Measurements from ENCODE around the gene TMEM44. TPM values are rescaled to one million over a fixed set of nuclear protein-coding genes. Genes with fewer than 3 reads are reported as not detected.
A peak's percentile ranks its signal among the peaks of the same experiment; 100 is the strongest.

Gene TMEM44, protein sequence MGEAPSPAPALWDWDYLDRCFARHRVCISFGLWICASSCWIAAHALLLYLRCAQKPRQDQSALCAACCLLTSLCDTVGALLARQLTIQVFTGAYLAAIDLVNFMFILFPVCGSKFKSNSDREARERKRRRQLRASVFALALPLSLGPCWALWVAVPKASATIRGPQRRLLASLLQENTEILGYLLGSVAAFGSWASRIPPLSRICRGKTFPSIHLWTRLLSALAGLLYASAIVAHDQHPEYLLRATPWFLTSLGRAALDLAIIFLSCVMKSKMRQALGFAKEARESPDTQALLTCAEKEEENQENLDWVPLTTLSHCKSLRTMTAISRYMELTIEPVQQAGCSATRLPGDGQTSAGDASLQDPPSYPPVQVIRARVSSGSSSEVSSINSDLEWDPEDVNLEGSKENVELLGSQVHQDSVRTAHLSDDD
- 1 to 10 TPM; 4.7 to 8.5 TPM for total RNA-seq

DNA sequence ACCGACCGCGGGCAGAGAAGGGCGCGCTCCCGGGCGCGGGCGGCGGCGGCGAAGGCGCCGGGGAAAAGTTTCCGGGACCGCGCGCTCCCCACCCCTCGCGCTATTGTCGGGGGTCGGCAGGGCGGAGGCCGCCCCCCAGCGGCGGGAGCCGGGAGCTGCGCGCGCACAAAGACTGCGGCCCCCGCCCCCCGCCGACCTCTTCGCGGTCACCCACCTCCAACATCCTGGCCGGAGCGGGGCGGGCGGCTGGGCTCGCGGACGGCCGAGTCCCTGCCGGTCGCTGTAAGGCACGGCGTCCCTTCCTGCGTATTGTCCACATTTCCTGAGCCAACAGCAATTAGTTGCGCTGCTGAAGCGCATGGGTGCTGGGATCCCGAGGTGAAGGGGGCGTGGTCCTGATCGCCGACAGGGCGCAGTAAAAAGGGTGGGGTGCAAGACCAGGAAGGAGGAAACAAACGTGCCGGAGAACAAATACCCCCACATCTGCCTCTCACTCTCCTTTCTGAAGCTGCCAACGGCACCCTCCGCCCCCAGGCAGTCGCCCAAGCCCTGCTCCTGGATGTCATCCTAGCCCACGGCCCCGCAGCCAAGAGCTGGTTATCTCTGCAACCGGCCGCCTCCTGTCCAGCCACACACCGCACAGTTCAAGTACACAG, at the start of gene TMEM44:
Gene TMEM44, minus strand, starts transcription at position 71 of the 656 bp plus-strand sequence. CDS start 204 bp downstream, outside the sequence.
- DNase-seq (ENCODE audit: low spot score): peak; percentile 67
- Mint-ChIP-seq H3K27ac (no peak within 1 kb of the TSS), H3K27me3 (no peaks in the 10 kb centered on the region), H3K36me3 (no peaks in the 10 kb centered on the region), H3K9me3 (no peaks in the 10 kb centered on the region), H3K4me3 (peak within 1 kb of the TSS; percentile 84), H3K4me1 (ENCODE audit: low read depth in 2 of 2) (peaks cover 4 to 6% of the 10 kb centered on the region in 2 donors)
- peak; percentile 90 to 92 for ATAC-seq

DNA sequence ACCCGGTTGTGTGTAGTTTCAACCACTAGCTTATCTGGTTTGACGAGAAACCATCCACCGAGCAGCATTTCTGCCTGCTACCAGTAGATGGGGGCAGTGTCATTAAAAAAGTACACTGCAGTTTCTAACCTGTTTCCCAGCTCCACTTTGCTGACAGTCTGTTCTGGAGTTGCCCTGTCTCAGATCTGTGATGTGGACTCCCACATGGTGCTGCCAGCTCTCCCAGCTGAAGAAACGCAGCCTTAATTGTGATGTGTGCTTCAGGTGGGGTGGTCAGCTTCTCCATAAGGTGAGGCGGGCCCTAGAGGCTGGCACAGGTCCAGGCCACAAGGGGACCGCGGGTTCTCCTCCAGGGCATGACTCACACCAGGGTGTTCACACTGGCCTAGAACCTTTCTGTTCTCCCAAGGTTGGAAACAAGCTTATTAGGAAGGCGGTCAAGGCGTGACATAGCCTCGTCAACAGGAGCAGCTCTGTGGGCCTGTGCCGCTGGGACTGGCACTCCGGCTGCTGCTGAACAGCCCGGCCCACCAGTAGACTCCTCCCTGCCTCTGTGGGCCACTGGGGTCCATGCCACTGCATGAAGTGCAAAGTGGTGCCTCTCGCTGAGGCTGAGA, 49.6 kb upstream of the TMEM44 start:
- H3K27ac Mint-ChIP-seq: peak overlapping the region in 1 of 2 donors; percentile 56
- ATAC-seq (peak; percentile 65 to 68), DNase-seq (ENCODE audit: low spot score) (peak; percentile 80)
- no peak overlapping the region for H3K4me3 Mint-ChIP-seq
- peaks cover 0 to 2% of the 10 kb centered on the region in 2 donors for H3K27me3 Mint-ChIP-seq
- H3K4me1 Mint-ChIP-seq (ENCODE audit: low read depth in 2 of 2): peaks cover 33 to 42% of the 10 kb centered on the region in 2 donors
- no peaks in the 10 kb centered on the region for H3K36me3 Mint-ChIP-seq
- H3K9me3 Mint-ChIP-seq: no peaks in the 10 kb centered on the region

DNA sequence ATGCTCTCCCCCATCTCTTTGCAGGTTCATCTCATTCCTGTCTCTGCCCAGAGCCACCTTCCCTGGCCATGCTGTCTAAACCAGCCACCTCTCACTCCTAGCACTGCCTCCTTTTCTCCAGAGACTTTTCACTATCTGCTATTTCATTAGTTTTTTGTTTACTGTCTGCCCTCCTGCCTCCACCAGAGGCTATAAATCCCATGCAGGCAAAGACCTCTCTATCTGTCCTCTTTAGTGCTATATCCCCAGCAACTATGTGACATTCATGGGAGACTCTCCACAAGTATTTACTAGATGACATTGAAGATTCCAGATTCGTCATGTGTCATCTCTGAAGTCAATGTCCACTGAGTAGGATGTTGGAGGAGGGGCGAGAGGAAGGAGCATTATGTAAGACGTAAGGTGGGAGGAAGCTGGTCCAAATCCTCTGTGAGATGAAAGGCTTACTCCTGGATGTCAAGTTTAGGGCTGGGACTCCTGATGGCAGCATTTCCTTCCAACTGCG, 49.0 kb upstream of the TMEM44 start:
- H3K4me1 Mint-ChIP-seq (ENCODE audit: low read depth in 2 of 2): peaks cover 31 to 39% of the 10 kb centered on the region in 2 donors
- H3K4me3 Mint-ChIP-seq: no peak overlapping the region
- DNase-seq (ENCODE audit: low spot score): no peak
- H3K27me3 Mint-ChIP-seq: peaks cover 0 to 2% of the 10 kb centered on the region in 2 donors
- no peak overlapping the region for H3K27ac Mint-ChIP-seq
- H3K36me3 Mint-ChIP-seq: no peaks in the 10 kb centered on the region
- ATAC-seq: no peak
- no peaks in the 10 kb centered on the region for H3K9me3 Mint-ChIP-seq

DNA sequence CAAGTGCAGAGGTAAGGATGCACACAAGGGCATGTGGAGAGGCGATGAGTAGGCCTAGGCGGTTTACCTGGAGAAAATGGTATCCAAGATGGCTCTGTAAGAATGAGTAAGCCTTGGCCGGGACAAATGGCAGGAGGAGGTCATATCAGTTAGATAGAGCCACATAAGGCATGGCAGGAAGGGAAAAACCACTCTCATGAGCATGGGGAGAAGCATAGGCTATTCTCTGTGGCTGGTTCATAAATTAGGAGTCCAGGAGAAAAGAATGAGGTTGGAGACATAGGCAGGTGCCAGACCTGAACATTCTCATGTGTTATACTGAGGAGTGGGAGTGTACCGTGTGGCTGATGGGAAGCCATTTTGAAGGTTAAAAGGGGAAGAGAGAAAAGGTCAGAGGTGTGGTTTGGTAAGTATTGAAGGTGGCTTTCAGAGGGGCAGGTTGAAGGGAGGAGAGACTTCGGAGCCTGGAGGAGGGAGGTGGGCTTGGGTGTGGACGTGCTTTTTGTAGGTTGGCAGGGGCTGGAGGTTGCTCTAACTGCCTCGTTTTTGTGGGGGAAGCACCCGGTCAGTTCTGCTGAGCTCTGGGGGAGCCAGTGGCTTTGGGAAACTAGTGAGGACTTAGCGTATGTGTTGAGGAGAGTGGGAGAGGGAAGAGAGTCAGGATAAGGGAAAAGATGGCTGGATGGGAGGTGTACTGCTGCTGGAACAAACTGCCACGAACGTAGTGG, 47.8 kb upstream of the TMEM44 start:
- no peak overlapping the region for H3K27ac Mint-ChIP-seq
- peaks cover 0 to 2% of the 10 kb centered on the region in 2 donors for H3K27me3 Mint-ChIP-seq
- peaks cover 27 to 32% of the 10 kb centered on the region in 2 donors for H3K4me1 Mint-ChIP-seq (ENCODE audit: low read depth in 2 of 2)
- no peak for DNase-seq (ENCODE audit: low spot score)
- no peak for ATAC-seq
- H3K4me3 Mint-ChIP-seq: no peak overlapping the region
- no peaks in the 10 kb centered on the region for H3K36me3 Mint-ChIP-seq
- no peaks in the 10 kb centered on the region for H3K9me3 Mint-ChIP-seq

DNA sequence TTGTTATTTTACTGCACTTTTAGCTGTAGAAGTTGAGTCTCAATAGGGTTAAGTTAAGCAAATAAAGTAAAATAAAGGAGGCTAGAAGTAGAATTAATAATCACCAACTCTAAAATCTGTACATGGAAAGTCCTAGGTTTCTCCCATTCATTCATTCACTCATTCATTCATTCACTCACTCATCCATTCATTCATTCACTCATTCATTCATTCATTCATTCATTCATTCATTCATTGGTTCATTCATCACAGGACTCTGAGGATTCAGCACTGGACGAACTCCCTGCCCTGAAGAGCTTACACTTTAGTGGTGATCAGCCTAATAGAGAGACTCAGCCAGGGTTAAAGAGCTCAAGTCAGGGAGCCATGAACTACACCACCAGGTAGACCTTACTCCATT, 43.3 kb upstream of the TMEM44 start:
- Mint-ChIP-seq H3K4me1 (ENCODE audit: low read depth in 2 of 2) (peaks cover 9 to 23% of the 10 kb centered on the region in 2 donors), H3K4me3 (no peak overlapping the region), H3K27me3 (peaks cover 5 to 7% of the 10 kb centered on the region in 2 donors), H3K9me3 (no peaks in the 10 kb centered on the region), H3K36me3 (no peaks in the 10 kb centered on the region), H3K27ac (no peak overlapping the region)
- ATAC-seq: no peak
- no peak for DNase-seq (ENCODE audit: low spot score)

DNA sequence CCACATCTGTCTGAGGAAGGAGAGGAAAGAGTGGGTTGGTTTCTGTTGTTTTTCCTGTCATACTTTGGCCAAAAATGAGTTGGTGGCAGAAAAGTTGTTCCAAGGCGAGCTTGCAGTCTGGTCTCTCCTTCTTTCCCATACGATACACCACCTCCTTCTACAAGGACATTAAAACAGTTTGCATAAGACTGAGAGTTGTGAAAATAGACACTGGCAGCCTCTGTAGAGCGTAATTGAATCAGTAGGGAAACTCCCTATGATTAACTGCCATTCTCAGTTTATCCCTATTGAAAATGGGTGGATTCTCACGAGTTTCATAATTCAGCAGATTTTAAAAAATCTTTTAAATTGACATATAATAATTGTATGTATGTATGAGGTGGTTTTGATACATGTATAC, 42.5 kb upstream of the TMEM44 start:
- DNase-seq (ENCODE audit: low spot score) (no peak), ATAC-seq (no peak)
- Mint-ChIP-seq H3K4me1 (ENCODE audit: low read depth in 2 of 2) (peaks cover 13 to 27% of the 10 kb centered on the region in 2 donors), H3K27me3 (peaks cover 5 to 7% of the 10 kb centered on the region in 2 donors), H3K36me3 (no peaks in the 10 kb centered on the region), H3K4me3 (peak overlapping the region; percentile 21), H3K9me3 (no peaks in the 10 kb centered on the region), H3K27ac (no peak overlapping the region)

DNA sequence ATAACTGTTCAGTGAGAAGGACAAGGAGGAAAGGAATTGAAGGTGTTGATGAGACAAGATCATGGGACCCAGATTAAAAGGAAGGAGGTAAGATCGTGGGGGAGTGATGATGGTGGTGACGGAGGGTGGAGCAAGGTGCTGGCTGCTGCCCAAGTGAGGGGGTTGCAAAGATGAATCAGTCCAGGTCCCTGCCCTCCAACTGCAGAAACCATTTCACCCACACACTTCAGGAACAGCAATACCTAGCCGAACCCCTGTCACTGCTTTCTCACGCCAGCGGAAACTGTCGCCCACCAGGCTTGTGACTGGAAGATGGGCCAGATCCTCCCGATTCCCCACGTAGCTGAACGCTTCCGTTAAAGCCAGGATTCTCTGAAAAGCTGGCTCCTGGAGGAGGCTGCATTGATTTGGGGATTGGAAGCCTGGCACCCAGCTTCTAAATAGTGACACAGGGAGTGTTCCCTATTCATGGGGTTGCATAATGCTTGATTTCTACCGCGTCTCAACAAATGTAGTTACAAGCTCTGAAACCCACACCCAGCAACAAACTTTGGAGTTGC, 41.9 kb upstream of the TMEM44 start:
- Mint-ChIP-seq H3K9me3 (no peaks in the 10 kb centered on the region), H3K27me3 (peaks cover 5 to 7% of the 10 kb centered on the region in 2 donors), H3K27ac (no peak overlapping the region), H3K4me1 (ENCODE audit: low read depth in 2 of 2) (peaks cover 15 to 27% of the 10 kb centered on the region in 2 donors), H3K36me3 (no peaks in the 10 kb centered on the region), H3K4me3 (peak overlapping the region; percentile 22)
- DNase-seq (ENCODE audit: low spot score) (no peak), ATAC-seq (no peak)

DNA sequence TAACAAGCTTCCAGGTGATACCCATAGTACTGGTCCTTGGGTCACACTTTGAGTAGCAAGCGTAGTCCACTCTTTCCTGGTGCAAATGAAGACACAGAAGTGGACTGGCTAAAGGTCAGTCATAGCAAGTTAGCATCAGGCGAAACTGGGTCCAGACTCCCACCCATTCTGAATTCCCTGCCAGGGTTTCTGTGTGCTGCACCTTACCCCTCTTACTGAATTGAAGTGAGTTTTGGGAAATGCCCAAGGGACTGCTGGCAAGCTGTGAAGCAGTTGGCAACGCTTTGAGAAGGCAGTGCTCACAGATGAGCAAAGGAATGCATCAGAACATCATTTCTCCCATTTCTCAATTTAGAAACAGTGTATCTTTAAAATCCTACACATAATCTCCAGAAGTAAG, 40.5 kb upstream of the TMEM44 start:
- DNase-seq (ENCODE audit: low spot score) (no peak), ATAC-seq (no peak)
- Mint-ChIP-seq H3K4me1 (ENCODE audit: low read depth in 2 of 2) (peaks cover 22 to 27% of the 10 kb centered on the region in 2 donors), H3K27me3 (peaks cover 5 to 7% of the 10 kb centered on the region in 2 donors), H3K36me3 (peaks cover under 1% of the 10 kb centered on the region), H3K27ac (no peak overlapping the region), H3K9me3 (no peaks in the 10 kb centered on the region), H3K4me3 (no peak overlapping the region)

DNA sequence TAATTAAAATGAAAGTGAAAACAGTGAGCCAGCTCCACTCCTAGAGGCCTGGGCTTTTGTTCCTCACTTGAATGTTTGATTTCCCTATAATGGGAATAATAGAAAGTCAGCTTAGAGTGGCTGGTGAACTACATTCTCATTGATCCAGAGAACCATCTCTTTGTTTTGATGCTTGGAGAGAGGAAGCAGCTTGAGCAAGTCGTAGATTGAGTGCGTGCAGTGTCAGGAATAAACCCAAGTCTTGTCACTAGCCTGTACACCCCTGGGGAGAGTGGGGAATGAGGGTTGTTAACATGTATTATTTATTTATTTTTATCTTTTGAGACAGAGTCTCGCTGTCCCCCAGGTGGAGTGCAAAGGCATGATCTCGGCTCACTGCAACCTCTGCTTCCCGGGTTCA, 39.7 kb upstream of the TMEM44 start:
- peaks cover 26 to 32% of the 10 kb centered on the region in 2 donors for H3K4me1 Mint-ChIP-seq (ENCODE audit: low read depth in 2 of 2)
- H3K36me3 Mint-ChIP-seq: peaks cover 5% of the 10 kb centered on the region
- peak overlapping the region; percentile 98 for H3K4me3 Mint-ChIP-seq
- ATAC-seq: no peak
- no peak for DNase-seq (ENCODE audit: low spot score)
- peaks cover 4 to 7% of the 10 kb centered on the region in 2 donors for H3K27me3 Mint-ChIP-seq
- no peaks in the 10 kb centered on the region for H3K9me3 Mint-ChIP-seq
- H3K27ac Mint-ChIP-seq: peak overlapping the region; percentile 97 to 99

DNA sequence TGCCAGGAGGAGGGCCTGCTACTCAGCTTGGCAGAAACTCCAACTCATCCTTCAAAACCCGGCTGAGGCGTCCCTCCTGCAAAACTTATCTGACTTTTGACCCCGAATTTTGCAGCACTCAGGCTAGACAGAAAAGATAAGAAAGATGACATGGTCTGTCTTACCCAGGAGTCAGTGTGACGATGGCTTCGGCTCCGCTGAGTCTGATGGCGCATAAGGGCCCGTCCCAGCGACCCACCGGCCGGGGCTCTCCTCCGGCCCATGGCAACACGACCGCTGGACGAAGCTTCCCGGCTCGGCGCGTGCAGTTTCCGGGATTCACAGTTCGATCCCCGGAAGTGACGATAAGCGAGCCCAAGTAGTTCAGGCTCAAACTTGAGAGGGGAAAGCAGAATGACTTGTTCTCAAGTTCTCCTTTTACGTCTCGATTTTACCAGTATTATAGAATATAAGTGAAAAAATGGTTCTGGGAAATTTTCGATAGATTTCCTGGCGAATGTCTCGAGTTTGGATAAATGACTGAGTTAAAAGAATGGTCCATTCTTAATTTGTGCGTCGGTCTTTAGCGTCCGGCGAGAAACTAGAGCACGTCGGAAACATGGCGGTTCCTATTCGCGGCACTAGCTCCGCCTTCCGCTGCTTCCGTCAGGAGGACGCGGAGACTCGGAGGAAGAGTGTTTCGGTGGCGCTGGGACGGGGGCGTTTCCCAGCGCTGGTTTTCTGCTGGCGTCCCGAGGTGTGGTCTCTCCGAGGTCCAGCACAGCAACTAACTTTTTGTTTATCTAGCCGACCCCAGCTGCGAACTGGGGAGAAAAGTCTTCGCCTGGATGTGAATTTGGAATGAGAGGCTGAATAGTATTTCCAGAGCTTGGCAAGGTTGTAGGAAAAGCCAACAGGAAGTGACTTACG, 38.9 kb upstream of the TMEM44 start, which contains the start of gene LSG1:
Gene LSG1, minus strand, starts transcription at position 292 of the 909 bp plus-strand sequence. Its CDS starts 29 bp downstream, at position 263.
- Mint-ChIP-seq H3K4me3 (peak within 1 kb of the TSS; percentile 98), H3K4me1 (ENCODE audit: low read depth in 2 of 2) (peaks cover 29 to 36% of the 10 kb centered on the region in 2 donors), H3K27me3 (peaks cover 3 to 7% of the 10 kb centered on the region in 2 donors), H3K27ac (peak within 1 kb of the TSS; percentile 97 to 99), H3K9me3 (no peaks in the 10 kb centered on the region), H3K36me3 (peaks cover 5% of the 10 kb centered on the region)
- DNase-seq (ENCODE audit: low spot score) (peak; percentile 95), ATAC-seq (peak; percentile 96 to 97)

DNA sequence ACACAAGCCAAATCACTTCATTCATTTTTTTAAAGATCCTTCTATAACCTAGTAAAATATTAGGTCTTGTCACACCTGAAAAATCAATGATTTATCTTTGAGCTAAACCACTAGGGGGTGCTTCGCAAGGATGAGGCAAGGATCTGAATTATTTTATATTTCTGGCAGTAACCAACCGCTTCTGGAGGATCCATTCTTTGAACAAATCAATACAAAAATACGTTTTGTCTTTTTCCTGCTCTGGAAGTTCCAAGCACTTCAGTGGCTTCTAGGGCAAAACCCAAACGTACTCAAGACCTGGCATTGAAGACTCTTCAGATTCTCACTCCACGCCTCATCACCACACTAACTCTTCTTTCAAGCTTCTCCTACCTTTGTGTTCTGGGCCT, 38.3 kb upstream of the TMEM44 start:
- peak overlapping the region; percentile 98 for H3K4me3 Mint-ChIP-seq
- peak overlapping the region; percentile 97 to 99 for H3K27ac Mint-ChIP-seq
- no peaks in the 10 kb centered on the region for H3K9me3 Mint-ChIP-seq
- peaks cover 5% of the 10 kb centered on the region for H3K36me3 Mint-ChIP-seq
- ATAC-seq (no peak), DNase-seq (ENCODE audit: low spot score) (no peak)
- peaks cover 3 to 7% of the 10 kb centered on the region in 2 donors for H3K27me3 Mint-ChIP-seq
- peaks cover 30 to 37% of the 10 kb centered on the region in 2 donors for H3K4me1 Mint-ChIP-seq (ENCODE audit: low read depth in 2 of 2)

DNA sequence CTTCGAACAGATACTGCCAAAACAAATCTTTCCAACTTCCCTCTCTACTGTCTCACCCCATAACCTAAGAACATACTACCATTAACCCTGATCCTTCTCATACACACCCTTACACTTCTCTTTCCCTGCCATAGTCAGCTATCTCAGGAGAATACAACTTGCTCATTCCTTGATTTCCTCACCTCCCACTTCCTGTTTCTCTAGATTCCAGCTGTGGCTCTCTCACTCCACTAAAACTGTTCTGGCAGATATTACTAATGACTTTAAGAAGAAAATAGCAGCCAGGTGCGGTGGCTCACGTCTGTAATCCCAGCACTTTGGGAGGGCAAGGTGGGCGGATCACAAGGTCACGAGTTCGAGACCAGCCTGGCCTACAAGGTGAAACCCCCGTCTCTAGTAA, 34.1 kb upstream of the TMEM44 start:
- Mint-ChIP-seq H3K4me3 (no peak overlapping the region), H3K36me3 (peaks cover 21% of the 10 kb centered on the region), H3K27me3 (no peaks in the 10 kb centered on the region), H3K27ac (no peak overlapping the region), H3K9me3 (no peaks in the 10 kb centered on the region), H3K4me1 (ENCODE audit: low read depth in 2 of 2) (peaks cover 20 to 25% of the 10 kb centered on the region in 2 donors)
- DNase-seq (ENCODE audit: low spot score) (no peak), ATAC-seq (no peak)
